Measurements from ENCODE around the gene LHX3. TPM values are rescaled to one million over a fixed set of nuclear protein-coding genes. Genes with fewer than 3 reads are reported as not detected.

Gene LHX3
- total and polyA plus RNA-seq, 2 of the 8 experiments (the other 6 are each of a cell fraction or from before 2014, with no cell fraction given), result 0.02 TPM; not detected in 1

DNA sequence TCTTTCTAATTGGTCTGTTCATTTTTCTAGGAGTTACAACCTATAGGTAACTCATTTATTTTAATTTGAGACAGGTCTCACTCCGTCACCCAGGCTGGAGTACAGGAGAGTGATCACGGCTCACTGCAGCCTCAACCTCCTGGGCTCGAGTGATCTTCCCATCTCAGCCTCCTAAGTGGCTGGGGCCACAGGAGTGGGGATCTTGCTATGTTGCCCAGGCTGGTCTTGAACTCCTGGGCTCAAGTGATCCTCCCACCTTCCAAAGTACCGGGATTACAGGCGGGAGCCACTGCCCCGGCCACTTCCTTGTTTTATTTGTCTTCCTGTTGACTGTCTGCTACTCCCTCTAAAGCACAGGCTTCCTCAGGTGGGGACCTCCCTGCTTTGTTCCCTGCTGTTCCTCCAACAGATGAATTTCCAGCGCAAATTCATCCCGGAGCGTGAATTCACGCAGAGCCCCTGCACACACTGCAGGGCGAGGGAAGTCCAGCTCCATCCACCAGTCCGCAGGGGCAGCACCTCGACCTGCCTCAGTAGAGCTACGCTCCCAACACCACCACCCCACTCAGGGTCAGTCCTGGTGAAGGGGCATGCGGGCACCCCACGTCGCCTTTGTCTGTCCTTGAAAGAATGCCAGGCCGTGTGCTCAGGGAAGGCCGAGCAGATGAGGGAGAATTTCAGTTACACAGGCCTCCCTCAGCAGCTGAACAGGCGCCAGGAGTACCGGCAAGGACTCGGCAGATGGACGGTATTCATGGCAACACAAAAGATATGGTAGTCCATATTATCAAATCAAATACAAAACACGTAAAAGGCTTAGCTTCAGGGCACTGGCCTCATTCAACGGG lies 34.4 kb upstream of the LHX3 start (continued):
- no peak for TF ChIP-seq KDM4A (IDR thresholded peaks at IDR 0.05; ENCODE audit: low read depth, low read length, severe bottlenecking)
- TF ChIP-seq CEBPB (IDR thresholded peaks at IDR 0.05; ENCODE audit: low read depth, low read length), result no peak
- TF ChIP-seq NANOG (IDR thresholded peaks at IDR 0.05; ENCODE audit: insufficient read depth, low read depth, low read length, poor library complexity, severe bottlenecking), result no peak
- TF ChIP-seq GTF2F1 (IDR thresholded peaks at IDR 0.05; ENCODE audit: borderline replicate concordance, low read depth, low read length), result no peak

All from H1 (cell line).